Stimulated activated CD8-positive, alpha-beta memory T cell treated with anti-CD3 and anti-CD28 coated beads, Interleukin-7, amount 100 ng/mL, for 1 hour (primary cell): ENCODE measurements around the gene PIK3R2.
A peak's percentile ranks its signal among the peaks of the same experiment; 100 is the strongest.
"Not testable (repeated sequence)": the region's sequence is repeated elsewhere in the genome, so short reads cannot be mapped to it uniquely, and the experiment has no call there.

ENCODE experiments used
- DNase-seq, 2 donors: peaks; one replicate each; pipeline ENCODE4 v3.0.0-alpha.2; 2020; ENCODE audit warnings: low read depth in 2 of 2

Gene PIK3R2

DNA sequence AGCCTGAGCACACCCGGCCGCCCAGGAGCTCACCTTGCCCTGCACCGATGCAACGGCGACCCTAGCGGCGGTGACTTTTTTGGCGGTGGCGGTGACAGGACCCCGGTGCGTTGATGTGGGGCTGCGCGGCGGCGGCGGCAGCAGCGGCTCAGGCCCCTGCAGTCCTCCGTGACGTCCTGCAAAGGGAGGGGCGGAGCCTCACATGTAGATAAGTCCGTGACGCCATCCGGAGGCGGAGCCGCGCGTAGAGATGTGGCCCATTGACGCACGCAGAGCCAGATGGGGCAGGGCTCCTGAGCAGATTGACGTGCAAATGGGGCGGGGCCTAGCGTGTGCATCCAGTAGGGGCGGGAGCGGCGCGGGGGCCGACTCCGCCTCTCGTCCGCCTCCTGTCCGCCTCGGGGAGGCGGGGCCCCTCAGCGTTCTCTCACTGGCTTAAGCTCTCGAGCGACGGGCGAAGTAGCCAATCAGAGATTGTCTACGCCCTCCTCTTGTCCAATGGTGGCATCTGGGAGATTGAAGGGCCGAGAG is 51.0 kb downstream of the PIK3R2 start, which contains the start of gene RAB3A:
RAB3A (minus strand) TSS at position 180 of the 531 bp plus-strand sequence. CDS start 1,302 bp downstream, outside the sequence.
- peak; percentile 97 to 99 for DNase-seq

GRCh38 chr19:18204394-18205199 is 51.6 kb downstream of the PIK3R2 start:
- DNase-seq = no peak

- DNase-seq = peak in 1 of 2 donors; percentile 36
Measured at GRCh38 chr19:18205200-18205892, 52.4 kb downstream of the PIK3R2 start.

DNA sequence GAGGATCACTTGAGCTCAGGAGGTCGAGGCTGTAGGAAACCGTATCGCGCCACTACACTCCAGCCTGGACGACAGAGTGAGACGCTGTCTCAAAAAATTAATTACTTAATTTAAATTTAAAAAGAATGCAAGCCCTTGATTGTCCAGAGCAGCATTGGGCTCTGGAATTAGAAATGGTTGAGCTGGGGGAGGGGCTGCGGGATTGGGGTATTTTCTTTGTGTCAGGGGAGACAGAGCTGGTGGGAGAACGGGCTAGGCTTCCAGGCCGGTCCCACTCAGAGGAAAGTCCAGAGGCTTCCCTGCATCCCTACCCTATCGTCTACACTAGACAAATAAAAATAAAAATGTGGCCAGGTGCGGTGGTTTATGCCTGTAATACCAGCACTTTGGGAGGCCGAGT is 53.1 kb downstream of the PIK3R2 start:
- DNase-seq = no peak

DNA sequence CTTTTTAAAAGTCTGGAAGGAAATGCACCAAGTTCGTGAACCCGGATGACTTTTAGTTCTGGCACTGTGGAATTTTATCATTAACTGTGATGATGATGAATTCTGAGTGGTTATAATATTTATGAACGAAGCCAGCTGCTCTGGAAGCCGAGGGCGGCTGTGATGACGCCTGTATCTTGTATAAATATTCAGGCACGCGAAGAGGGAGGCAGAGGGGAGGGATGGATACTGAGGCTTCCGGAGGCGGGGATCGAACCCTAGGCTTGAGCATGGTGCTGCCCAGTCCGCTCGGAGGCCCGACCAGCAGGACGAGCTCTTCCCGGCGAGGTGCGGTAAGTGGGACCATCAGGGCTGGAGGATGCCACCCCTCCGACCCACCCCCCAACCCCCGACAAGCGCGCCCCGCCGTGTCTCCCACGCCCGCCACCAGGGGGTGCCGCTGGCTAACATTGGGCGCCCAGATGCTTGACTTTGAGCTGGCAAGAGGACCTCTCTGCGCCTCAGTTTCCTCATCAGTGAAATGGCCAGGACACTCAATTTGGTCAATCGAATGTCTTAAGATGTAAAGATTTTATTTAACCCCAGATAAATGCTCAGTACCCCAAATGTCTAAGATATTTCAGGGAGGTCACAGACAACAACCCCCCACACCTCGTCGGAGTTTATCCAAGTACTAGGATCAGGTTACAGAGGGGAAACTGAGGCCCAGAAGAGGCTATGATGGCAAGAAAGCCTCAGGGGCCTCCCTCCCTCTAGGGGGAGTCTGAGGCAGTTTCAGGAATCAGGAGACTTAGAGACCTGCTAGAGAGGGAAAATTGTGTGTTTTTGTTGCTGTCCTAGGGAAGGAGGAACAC is 55.4 kb downstream of the PIK3R2 start:
- DNase-seq = peak in 1 of 2 donors; percentile 32

DNA sequence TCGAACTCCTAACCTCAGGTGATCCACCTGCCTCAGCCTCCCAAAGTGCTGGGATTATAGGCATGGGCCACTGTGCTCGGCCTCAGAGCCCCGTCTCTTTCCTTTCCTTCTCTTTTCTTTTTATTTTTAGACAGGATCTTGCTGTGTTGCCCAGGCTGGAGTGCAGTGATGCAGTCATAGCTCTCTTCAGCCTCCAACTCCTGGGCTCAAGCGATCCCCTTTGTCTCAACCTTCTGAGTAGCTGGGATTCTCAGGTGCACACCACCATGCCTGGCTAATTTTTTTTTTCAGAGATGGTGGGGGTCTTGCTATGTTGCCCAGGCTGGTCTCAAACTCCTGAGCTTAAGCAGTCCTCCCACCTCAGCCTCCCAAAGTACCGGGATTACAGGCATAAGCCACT is 56.9 kb downstream of the PIK3R2 start:
- DNase-seq = not testable (repeated sequence)

GRCh38 chr19:18211683-18212082 is 58.7 kb downstream of the PIK3R2 start:
- DNase-seq = no peak

GRCh38 chr19:18214779-18215433 is 61.9 kb downstream of the PIK3R2 start:
- no peak for DNase-seq

DNA sequence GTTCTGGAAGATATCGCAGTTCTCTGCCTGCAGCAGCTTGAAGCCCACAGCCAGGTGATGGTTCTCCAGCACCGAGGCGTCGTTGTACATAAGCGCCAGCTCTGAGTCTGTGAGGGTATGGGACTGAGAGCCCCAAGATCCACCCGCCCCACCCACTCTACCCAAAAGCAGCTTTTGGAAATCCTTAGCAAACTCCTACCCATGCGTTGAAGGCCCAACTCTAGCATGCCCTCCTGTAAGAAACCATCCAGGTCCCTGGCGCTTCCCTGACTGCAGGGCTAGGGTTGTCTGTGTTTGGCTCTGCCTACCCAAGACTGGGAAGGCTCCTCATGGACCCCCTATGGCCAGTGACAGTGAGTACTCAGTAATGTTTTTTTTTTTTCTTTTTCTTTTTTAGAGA is 63.8 kb downstream of the PIK3R2 start:
- no peak for DNase-seq

DNA sequence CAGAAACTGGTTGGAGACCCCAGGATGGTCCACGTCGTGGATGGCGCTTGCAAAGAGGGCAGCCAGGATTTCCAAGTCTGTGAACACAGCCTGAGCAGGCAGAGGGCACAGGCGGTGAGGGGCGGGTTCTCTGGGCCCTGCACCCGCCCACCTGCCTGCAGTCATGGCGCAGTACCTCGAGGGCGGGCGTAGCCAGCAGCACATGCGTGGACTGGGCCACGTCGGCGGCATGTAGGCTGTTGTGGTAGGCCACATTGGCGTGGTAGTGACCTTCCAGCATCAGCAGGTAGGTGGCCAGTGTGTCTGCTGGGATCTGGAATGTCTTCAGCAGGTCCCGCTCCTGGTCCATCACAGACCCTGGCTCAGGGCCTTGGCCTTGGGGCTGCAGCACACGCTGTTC is 65.2 kb downstream of the PIK3R2 start:
- no peak for DNase-seq

- DNase-seq = no peak
Measured at GRCh38 chr19:18218600-18218999, 65.6 kb downstream of the PIK3R2 start.
